Forelimb muscle (tissue), 1 donor: ENCODE data around the gene ENDOU. TPM values are rescaled to one million over a fixed set of nuclear protein-coding genes. Genes with fewer than 3 reads are reported as not detected.

Experiments
- DNase-seq: peaks from one replicate; pipeline ENCODE4 v3.0.0-alpha.2; 2013; ENCODE audit warnings: low read depth
- polyA plus RNA-seq: library from polyadenylated mRNA; unstranded; fragments of 120-200 nt; gene quantifications from one replicate; pipeline ENCODE4 v1.2.1, GENCODE V29; 2013; ENCODE audit not compliant: insufficient read length

ENDOU gene
- polyA plus RNA-seq, 1 donor: 0.71 TPM

DNA sequence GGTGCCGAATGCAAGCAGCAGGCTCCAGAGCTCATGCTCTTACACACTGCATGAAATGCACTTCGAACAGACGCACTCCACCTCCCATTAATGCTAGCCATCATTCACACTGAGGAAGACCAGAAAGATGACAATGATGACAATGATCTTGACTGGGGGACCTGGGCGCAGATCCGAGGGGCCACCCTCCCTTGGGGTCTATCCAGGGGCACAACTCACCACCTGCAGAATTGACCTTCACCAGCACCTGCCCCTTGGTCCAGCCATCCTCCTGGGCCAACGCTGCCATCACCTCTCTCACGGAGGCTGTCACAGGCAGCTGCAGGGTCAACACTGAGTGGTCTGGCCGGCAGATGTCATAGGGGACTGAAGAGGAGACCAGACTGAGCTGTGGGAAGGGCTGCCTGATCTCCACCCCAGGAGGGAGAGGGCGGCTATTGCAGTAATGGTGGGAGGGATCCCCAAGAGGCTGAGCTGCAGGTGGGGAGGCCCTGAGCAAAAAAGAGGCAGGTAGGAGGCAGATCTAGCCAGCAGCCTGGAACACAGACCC lies 18.1 kb upstream of the ENDOU start:
- no peak for DNase-seq

DNA sequence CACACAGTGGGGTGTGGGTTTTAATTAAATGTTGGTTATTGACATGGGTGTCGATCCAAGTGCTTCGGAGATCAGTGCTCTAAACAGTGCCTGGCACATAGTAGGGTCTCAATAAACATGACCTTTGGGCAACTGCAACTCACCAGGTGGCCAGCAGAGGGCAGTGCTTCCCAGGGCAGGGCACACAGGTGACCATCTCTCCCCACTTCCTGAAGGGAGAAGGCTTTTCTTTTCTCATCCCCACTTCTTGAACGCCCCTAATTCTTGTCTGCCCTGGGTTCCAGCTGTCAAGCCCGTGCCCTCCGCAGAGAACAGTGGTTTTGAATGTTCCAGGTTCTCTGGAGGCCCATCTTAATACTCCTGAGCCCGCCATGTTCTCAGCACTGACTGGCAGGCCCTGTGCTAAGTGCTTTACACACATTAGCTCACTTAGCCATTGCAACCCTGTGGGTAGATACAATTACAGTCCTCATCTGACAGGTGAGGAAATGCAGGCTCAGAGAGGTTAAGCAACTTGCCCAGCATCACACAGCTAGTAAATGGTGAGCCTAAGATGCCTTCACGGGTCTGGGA lies 17.0 kb upstream of the ENDOU start:
- no peak for DNase-seq

- DNase-seq: no peak
Measured at GRCh38 chr12:47741340-47741703, 16.0 kb upstream of the ENDOU start.

GRCh38 chr12:47740606-47741339 lies 15.5 kb upstream of the ENDOU start:
- no peak for DNase-seq

GRCh38 chr12:47739979-47740378 lies 14.7 kb upstream of the ENDOU start:
- DNase-seq: no peak

- no peak for DNase-seq
Measured at GRCh38 chr12:47739297-47739696, 14.0 kb upstream of the ENDOU start.

DNA sequence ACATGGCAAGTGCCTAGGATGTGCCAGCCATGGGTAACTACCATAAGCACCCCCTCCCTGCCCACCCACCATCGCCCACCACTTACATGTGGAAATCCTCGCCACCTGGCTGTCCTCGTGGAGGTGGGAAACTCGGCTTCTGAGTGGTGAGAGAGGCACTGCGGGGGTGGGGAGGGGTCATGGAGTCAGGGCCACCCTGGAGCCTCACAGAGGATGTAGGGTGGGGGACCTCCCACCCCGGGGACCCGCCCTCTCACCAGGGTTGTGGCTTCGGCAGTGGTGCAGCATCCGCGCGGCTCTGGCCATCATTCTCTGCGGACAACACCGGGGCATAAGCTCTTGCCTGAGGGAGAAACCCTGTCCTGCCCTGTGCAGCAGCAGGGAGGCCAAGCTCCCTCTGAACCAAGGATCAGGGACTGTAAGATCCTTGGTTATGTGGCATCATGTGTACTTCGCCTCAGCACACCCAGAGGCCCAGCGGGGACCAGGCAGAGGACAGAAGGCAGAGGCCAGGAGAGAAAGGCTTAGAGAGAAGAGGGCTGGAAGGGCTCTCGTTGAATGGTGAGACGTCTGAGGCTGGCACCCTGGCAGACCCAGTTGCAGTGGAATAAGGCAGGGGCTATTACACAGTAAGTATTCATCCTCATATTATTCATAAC lies 12.8 kb upstream of the ENDOU start:
- DNase-seq: no peak

DNA sequence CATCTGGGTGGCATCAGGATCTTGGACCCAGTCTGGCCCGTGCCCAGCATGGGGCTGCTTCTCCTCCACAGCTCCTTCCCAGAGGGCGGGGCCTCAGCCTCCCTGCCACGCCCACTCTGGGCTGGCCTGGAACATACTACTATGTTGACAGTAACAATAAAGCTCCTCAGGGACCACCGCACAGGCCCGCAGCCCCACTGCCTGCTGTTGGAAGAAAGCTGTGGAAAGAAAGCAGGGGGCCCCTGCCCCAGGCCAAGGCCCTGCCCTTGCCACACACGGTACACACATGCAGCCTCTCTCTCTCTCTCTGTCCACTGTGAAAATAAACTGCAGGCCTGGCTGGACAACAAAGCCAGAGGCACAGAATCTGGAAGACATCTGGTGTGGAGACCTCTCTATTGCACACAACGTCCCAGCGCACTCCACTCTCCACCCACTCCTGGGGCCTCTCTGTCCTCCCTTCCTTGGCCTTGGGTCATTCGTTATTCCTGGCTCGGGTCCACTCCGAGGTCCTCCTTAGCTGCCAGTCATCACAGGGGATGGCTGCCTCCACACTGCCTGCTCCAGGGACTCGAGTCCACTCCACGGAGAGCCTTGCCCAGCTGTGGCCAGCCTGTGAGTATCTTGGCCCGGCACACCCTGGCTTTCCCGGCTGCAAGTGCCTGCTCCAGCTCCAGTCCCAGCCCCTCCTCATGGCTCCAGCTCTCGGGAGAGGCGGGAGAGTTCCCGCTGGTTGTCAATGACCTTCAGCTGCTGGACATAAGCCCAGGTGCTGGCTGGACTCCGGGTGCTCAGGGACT lies 11.8 kb upstream of the ENDOU start:
- no peak for DNase-seq

- DNase-seq: no peak
Measured at GRCh38 chr12:47736216-47736615, 10.9 kb upstream of the ENDOU start.

DNA sequence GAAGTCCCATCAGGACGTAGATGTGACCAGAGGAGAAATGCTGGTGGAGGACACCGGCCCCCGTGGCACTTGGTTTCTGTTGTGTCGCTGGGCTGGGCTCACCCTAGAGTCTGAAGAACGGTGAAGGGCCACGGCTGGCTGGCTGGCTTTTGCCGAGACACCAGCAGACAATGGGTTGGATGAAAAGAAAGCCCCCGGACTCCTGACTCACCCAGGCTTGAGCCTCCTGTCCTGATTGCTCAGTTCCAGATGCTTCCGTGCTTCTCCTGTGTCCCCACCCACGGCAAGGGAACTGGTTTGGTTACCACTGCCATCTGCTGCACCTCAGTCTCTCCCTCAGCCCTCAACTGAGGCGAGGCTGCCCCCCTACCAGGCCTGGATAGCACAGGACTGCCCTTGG lies 10.4 kb upstream of the ENDOU start:
- DNase-seq: no peak

- DNase-seq: no peak
Measured at GRCh38 chr12:47734725-47735480, 9.6 kb upstream of the ENDOU start.

DNA sequence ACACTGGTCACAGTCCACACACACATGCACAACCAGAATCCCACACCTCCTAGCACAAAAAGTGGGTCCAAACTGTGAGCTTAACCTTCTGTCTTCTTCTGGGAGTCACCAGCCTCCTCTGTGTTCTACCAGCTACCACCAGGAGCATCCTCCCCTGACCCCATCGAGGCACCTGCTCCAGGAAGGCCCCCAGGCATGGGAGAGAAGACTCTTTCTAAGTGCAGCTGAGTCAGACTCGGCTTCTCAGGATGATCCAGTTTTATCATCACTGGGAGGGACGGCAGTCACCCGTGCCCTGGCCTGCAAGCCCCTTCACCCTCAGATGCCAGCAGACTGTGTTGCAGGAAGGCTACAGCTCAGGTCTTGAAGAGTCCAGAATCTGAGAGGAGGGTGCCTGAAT lies 7.9 kb upstream of the ENDOU start:
- no peak for DNase-seq

DNA sequence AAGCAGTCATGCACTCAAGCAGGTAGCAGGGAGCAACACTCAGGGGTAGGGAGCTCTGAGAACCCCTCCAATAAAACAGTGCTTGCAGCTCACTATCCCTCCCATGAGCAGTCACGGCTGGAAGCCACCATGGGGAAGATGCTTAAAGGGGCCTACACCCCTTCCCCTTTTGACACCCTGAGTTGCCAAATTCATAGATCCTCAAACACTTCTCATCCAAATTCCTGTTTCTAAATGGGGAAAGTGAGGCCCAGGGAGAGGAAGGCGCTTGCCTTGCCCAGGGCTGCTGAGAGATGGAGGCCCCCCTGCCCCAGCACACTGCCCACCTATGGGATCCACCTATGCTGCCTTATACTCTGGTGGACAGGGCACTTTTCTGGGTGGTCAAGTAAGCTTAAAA lies 7.2 kb upstream of the ENDOU start:
- DNase-seq: no peak

GRCh38 chr12:47731723-47732122 lies 6.4 kb upstream of the ENDOU start:
- DNase-seq: no peak

DNA sequence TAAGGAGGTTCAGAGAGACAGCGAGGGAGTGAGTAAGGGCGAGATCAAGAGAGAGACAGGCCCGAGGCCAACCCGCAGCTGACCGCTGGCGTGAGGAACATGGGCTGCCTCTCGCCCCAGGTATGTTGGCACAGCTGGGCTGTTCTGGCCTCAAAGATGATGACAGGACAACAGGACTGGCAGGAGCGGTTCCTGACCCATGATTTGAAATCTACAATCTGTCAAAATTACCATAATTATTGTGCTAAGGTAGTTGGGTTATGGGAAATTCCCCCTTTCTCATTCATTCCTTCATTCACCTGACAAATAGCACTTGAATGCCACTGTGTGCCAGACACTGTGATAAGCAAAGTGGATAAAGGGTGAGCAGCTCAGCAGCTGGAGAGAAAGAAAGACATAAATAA lies 5.1 kb upstream of the ENDOU start:
- DNase-seq: no peak

DNA sequence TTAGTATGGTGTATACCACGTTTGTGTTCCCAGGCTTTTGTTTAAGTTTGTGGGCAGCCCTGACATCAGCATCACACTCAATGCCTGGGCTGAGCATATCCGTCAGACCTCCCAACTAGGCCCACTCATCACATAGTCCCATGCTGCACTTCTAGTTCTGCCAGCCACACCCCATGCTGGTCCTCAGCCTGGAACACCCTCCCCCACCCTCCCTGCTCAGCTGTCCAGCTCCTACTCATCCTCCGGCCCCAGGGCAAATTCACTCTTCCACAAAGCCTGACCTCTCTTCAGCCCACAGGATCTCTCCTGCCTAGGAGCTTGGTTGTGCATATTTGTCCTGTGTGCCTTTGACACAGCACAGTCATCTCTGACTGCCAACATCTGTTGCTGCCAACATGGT lies 3.9 kb upstream of the ENDOU start:
- no peak for DNase-seq

- no peak for DNase-seq
Measured at GRCh38 chr12:47725893-47726292, 603 bp upstream of the ENDOU start.

DNA sequence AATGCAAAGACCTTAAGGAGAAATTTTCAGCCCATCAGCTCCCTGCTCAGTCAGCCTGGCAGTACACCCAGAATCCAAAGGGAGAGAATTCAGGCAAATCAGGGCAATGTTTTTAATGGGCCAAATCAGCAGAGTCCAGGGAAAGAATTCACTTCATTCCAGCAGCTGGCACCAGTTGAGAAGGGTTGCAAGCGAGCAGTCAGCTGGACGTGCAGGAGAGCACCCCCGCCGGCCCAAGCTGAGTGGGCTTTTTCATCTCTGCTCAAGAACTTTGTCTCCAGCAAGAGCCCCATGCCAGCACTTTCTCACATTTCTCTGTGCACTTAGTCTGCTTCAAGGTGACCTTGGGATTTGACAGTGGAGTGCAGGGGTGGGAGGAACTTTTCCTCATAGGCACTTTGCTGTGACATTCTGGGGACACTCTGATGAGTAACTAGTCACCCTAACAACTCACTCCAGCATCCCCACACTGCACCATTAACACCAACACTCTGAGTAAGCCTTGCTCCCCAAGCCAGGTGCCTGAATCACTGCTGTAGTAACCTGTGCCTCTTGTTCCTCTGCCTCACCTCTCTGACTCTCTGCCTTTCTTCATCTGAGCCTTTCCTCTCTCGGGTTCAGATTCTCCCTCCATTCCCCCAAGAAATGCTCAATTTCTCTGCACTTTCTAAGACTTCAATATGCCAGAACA lies 2.2 kb downstream of the ENDOU start:
- no peak for DNase-seq

- DNase-seq: no peak
Measured at GRCh38 chr12:47722136-47722834, 3.0 kb downstream of the ENDOU start.

DNA sequence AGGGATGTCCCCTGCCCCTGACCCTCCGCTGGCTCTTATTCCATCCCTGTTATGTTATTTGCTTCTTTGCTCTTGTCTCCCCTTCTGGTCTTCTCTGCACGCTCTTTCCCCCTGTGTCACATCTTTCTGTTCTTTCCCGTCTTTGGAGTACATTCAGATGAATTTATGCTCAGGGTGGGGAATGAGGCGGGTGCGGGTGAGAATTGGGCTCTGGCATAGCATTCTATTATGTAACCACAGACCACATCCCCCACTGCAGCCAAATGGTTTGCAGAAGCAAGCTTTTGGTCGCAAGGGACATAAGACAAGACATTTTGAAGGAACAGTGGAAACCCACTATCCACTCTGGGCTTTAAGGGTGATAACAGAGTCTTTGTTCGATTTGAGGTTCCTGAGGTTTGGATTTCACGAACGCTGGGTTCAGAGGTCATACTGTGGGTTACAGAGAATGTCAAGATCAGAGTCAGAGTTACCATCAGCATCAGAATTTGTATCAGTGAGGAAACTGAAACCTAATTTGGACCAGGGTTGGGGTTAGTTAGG lies 3.8 kb downstream of the ENDOU start:
- DNase-seq: no peak
